GM21786 (cell line): ENCODE data around the gene VEGFC.

Source experiments
- ATAC-seq: cut with Tn5 transposase; IDR thresholded peaks from one replicate; pipeline ENCODE4 v1.9.1; 2021; ENCODE audit not compliant: unreplicated experiment

The VEGFC gene

DNA sequence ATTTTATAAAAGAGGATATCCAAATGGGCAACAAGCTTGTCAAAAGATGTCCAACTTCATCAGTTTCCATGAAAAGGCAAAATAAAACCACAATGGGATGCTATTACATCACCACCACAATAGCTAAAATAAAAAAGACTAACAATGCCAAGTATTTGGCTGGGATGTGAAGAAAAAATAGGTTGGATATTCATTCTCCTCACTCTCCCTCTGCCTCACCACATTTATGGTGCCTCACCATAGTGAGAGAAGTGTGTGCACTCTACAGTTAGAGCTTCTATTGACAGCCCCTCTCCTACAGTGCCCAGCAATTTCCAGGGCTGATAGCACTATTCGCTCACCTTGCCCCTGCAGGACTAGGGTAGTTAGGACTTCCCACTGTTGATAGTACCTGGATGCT is 25.5 kb downstream of the VEGFC start:
- ATAC-seq: no peak

DNA sequence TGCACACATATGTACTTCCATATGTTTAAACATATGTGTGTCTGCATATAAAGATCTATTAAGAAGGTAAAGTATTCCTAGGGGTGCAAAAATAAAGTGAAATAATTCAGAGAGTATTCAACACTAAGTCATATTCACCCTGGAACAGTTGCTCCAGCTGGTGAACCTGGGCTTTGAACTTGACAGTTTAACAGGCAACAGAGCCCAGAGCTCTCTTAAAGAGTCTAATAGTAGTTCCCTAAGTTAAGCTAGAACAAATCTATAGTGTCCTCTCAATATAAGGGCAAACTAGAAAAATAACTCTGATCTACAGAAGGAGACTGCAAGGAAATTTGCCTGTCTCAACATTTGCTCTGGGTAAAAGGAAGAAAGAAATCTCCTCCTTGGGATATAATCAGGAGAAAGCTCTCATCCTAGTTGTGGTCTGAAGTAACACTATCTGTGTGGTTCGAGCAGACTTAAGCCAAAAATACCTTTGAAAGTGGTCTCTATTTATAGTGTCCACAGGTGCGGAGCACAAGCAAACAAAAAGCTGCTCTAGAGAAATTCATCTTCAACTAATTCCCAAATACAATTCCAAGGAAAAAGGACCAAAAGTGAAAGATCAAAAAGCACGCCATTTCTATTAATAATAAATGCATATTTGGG is 29.9 kb downstream of the VEGFC start:
- ATAC-seq: no peak

DNA sequence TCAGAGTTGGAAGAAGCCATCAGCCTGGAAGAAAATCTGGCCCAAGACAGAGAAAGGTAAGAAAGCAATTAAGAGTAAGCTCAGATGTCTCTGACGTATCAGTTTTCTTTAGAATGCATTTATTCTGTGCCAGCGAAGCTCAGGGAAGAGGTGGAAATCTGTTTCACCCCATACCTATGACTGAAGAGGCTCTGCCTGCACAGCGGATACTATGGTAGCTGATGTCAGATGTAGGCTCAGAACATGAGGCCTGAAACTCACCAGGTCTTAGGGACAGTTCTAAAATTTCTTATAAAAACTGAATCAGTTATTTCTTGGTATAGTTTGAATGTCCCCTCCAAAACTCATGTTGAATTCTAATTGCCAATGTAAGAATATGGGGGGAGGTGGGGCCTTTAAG is 30.9 kb downstream of the VEGFC start:
- no peak for ATAC-seq

DNA sequence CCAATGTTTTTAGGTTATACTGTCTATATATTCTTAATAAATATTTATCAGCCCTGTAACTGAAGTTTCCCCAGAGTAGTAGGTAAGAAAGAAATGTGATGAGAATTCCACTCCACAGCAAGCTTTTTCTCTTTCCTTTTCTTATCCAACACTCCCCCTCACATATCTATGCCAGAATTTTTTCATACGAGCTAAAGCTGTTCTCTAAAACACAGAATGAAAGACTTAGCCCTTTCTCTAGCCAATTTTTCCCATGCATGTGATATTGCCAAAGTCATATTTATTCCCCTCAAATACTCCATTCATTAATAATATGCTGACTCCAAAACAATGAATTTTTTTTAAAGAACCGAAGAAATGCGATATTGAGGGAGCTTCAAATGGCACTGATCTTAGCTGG is 32.3 kb downstream of the VEGFC start:
- no peak for ATAC-seq

DNA sequence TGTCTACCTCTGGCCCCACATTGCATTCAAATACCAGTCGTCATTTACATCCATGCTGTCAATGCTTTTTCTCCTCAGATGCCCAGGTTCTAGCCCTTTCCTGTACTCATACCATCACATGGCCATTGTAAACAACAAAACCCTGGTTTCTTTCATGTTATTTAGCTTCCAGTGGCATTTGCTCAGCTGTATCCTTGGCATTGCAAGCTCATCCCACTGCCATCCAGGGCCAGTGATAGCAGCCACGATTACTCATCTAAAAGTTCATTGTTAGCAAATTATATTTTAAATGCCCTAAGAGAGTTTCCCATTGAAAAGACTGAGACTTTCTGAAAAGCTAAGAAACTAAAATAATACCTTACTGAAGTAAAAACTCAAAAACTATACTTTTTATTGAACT is 34.0 kb downstream of the VEGFC start:
- no peak for ATAC-seq

DNA sequence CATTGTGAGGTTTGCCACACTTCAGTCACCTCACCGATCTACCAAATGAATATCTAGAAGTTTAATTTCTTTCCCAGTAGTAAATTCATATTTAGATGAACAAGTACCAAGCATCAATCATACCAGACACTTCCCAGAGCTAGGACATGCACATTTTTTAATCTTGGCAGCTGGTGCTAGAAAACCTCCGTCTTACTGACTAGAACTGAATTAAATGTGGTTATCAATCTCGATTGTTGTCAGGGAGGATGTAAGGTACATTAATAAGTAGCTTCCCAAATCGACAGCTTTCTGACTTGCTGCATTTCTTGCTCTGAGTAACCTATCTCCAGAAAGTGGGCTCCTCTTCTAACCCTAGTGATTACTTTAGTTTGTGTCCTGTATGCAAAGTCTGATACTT is 34.4 kb downstream of the VEGFC start:
- ATAC-seq: no peak

DNA sequence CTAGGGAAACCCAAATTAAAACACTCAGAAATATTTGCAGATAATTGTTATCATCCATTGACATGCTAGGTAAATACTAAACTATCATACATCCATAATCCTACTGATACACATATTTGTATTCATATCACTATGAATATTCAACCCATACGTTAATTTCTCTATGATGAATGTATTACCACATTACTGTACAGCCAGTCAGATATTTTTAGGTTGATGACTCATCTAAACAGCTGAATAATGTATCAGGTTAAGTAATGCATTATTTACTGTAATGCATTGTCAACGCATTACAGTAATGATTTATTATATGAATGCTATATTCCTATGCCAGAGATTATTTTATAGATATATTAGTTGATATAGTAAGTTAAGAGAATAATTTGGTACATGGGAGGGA is 37.1 kb downstream of the VEGFC start:
- ATAC-seq: no peak

DNA sequence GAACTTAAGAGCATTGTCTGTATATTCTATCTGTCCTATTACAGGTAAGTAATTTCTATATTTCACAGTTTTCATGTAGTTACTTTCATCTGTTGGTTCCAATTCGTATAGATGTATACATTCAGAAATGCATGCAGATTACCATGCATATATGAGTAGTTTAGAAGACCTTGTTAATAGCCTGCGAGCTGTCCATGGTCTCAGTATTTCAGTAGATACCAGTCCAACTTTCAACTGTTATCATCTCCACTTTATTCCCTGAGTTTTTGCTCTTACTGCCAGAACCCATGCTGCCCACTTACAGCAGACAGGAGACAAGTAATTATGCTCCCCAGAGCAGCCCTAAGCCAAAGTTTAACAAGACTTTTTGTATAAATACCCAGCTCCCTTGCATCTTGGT is 37.7 kb downstream of the VEGFC start:
- ATAC-seq: no peak

DNA sequence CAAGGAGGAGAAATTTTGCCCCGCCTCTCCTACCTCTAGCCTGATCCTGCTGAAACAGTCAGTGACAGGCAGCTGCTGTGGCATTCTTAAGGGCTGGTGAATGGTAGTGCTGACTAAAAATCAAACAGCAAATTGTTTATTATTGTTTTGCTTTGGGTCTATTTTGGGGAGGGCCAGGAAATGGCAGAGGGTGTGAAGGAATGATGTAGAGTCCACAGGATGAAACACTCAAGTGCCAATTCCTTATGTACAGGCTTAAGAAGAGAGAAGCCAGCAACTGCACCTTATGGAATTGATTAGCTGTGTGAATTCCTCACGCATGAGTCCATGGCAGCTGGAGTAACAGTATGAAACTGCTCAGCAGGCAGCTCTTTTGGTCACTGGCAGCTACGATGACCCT is 39.7 kb downstream of the VEGFC start:
- no peak for ATAC-seq

DNA sequence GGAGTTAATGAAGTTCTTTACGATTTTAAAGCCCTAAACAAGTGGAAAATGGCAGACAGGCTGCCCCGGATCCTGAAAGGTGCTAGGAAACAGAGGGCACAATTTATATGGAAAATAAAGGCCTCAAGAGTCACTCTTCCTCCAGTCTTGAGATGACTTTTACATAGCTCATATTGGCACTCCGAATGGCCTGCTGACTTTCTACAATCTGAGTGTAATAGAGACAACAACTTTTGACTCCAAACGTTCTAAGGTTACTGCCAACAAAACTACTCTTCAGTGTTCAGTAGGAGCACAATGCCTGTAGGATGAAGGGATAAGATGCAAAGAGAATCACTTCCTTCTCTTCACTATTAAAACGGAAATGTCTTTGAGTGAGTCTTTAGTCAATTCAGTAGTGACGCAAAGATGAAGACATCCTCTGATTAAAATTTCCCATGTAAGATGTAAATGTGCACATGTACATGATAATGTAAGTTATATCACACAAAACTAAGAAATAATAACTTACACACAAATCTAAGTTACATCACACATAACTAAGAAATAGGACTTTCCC is 40.5 kb downstream of the VEGFC start:
- ATAC-seq: no peak

DNA sequence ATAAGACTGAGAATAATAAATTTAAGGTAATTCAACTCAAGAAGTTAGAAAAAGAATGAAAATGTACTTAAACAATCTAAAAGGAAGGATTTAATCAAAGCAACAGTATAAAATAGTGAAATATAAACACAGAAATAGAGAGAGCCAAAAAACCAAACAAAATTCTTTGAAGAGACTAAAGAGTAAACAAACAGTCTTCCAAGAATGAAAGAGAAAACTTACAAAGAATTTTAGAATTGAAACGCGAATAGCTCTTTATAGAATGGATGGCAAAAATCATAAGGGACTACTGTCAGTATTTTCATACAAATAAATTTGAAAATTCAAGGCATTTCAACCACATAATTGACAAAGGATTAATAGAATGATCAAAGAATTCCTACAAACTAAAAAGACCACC is 41.7 kb downstream of the VEGFC start:
- ATAC-seq: no peak

DNA sequence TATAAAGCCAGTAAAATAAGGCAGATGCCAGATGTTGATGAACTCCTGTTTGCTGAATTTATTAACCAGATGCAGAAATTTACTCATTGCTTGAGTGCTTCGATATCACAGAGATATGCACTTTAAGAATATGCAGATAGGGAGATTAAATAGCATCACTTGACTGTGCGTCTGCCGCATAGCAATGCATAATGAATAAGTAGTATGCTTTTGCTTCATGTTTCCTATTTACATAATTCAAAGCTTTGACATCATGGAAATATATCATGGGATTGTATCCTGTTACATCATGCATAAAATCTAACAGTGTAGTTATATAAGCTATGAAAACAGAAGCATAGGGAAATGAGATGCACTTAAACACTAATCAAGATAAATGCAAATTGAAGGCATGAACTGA is 45.9 kb downstream of the VEGFC start:
- no peak for ATAC-seq

DNA sequence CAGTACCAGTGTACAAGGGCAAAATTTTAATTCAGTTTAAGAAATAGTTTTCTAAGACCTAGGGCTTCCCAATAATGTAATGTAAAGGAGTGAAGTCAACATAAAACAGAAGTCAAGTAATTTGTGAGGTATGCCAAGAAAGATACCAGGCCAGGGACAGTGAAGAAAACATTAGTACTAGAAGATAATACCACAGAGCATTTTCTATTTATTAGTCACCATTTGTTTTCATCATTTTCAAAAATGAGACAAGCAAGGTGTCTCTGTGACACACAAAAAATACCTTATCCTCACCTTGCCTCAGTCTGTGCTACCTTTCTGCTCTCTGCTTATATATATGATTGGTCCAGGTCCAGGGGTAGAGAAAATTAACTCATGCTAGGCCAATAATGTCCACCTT is 46.8 kb downstream of the VEGFC start:
- ATAC-seq: no peak

DNA sequence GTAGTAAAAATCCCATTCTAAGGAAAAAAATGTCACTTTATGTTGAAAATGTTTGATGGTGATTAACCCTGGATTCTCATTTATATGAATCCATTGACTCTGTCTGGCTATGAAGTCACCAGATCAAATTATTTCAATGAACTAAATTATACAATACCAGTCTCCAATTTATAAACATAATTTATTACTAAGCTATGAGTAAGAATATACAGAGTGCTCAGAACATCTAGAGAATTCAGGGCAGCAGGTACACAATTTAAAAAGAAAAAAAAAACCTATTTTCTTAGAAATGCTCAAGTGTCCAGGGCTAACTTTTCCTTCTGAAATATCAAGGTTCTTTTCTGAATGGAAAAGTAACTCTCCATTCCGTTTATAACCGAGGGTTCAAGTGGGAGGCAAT is 48.6 kb downstream of the VEGFC start:
- ATAC-seq: no peak

DNA sequence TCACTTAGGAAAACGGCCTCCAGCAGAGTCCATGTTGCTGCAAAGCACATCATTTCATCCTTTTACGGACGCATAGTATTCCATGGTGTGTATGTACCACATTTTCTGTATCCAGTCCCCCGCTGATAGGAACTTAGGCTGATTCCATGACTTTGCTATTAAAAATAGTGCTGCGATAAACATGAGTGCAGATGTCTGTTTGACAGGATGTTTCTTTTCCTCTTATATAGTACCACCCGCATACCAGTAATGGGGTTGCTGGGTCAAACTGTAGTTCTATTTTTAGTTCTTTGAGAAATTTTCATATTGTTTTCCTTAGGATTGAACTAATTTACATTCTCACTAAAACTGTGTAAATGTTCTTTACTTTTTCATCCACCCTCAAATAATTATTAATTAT is 50.5 kb downstream of the VEGFC start:
- no peak for ATAC-seq

DNA sequence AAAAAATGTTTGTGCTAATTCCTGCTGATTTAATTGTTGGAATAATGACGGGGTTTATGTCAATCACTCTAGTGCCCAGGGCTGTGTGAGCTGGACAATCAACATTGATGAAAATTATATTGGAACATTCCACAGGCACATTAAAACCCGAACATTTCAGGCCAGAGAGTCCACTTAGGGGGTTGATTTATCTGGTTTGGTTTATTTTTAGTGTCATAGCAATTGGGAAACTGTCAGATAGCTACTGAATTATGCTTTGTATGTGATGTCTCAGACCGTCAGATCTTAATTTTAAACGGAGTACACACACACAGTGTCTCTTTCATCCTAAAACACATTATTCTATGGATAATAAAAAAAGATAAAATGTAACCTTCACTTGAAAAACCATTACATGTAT is 51.5 kb downstream of the VEGFC start:
- no peak for ATAC-seq

DNA sequence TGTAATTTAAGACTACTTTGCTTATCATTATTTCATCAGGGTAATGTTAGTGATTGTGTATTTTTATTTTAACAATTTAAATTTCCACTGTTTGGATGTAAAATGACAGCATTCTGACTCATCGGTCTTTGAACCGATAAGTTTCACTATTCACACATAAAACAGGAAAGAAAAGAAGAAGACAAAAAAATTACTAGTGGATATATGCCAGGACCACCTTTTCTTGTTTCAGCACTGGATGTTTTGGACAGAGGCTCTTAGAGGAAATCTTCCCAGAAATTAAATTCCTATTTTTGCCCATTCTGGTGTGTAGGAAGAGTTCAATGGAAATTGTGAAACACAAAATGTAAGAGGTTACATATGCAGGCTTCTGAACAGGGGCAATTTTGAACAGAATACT is 57.4 kb downstream of the VEGFC start:
- ATAC-seq: no peak

DNA sequence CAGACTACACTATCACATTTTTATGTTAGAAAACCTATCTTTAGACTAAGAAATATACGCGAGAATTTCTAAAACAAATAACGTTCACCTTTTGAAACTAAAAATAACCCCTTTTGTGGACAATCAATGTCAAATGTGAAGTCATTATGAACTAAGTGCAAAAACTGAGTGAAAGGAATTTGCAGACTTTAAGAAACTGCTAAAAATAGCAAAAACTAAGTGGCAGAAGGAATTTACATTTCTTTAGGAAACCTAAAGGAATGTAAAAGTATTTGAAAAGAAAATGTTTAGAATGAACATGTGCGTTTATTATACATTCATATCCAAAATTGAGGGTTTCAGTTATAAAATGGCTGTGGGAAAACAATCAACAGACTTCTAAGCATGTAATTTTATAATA is 58.3 kb downstream of the VEGFC start:
- ATAC-seq: no peak

DNA sequence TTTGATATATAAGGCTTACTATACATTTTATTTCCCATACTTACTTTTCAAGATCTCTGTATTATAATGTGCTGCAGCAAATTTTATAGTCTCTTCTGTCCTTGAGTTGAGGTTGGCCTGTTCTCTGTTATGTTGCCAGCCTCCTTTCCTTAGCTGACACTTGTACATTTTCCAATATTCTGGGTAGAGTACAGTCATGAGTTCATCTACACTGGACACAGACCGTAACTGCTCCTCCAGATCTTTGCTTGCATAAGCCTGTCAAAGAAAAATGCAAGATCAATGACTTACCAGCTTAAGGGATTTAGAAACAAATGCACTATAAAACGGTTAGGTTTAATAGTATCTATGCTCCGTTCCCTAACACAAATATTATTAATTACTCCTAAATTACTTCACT is 63.2 kb downstream of the VEGFC start:
- no peak for ATAC-seq

DNA sequence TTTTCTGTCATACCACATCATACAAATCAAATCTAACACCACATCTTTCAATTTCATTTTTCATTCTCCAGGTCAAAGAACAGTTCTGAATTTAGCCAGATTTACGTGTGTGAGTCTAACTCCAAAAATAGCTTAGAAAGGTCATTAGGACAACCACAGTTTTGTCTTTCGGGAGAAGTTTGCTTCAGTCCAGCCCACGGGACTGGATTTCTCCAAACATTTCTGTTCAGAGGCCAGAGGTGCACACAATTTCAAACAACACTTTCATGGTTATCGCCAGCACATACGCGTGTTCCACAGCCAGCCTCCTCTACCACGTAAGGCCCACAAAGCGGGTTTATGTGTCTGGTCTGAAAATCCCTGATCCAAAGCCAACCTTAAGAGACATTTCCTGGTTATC is 65.9 kb downstream of the VEGFC start:
- ATAC-seq: no peak

DNA sequence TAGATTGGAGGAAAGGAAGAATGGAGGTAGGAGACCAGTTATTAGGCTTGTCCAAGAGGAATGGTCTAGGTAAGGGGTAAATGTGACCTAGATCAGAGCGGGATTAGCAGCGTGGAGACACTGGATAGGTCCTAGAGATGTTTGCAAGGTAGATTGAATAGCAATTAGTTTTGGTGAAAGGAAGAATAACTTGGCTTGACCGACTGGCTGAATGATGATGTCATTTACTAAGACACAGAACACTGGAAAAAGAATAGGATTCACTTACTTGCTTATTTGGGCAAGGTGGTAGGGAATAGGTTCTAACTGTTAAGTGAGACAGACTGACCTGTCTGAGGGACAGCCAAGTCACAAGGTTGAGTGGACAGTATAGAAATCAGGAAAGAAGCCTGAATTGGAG is 71.3 kb downstream of the VEGFC start:
- ATAC-seq: no peak

DNA sequence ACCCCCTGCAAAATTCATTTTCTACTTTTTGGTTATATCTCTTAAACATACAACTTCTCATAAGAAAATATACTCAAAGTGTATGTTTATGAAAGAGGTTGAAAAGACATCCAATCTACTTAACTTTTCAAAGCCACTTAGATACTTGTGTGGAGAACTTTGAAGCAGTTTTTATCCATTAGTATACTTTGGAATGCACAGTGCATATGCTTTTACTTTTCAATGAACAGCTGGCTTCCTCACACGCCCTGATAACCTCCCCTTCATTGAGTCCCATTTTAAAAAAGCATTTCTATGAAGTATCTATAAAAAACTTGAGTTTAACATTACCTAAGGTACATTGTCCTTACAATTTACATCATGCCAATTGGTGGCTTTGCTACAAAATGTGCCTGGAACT is 73.8 kb downstream of the VEGFC start:
- ATAC-seq: no peak

DNA sequence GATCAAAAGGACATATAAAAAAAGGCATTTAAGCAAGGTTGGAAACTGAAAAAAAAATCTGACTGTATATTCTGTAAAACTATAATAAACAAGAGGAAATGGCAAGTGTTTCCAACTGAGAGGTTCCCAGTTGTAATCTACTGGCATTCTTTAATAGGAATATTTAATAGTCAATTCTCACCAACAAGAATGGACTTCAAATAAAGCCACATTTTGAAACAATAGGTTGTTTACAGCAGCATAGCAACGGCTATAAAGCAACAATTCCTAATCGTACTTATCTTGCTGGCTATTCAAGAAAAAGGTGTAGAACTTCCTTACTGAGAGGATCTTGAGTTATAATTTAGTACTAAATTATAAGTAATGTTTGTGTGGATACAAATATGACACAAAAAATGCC is 75.5 kb downstream of the VEGFC start:
- ATAC-seq: no peak
